Measurements from ENCODE around the gene CSTF1.

The CSTF1 gene

GRCh38 chr20:56392132-56392880 is at the start of gene CSTF1, which contains the start of gene AURKA:
CSTF1 (plus strand) TSS chr20:56392645; CDS start chr20:56395553, 2,908 bp downstream.
AURKA (minus strand) TSS chr20:56392215; CDS start chr20:56388197, 4,018 bp downstream.
- DNase-seq (ENCODE audit: low spot score in 2 of 2) (peak; percentile 98), ATAC-seq (replicated peaks; ENCODE audit: extremely low read depth, poor library complexity, severe bottlenecking) (peak; percentile 88)
- no peak within 1 kb of the TSS for H3K4me3 Mint-ChIP-seq
- H3K27me3 Mint-ChIP-seq, result no peaks in the 10 kb centered on the region
- H3K4me1 Mint-ChIP-seq, result peaks cover 23% of the 10 kb centered on the region
- no peak within 1 kb of the TSS for H3K27ac Mint-ChIP-seq (ENCODE audit: low read depth)
- H3K36me3 Mint-ChIP-seq (ENCODE audit: insufficient read depth), result peaks cover 22% of the 10 kb centered on the region
- no peaks in the 10 kb centered on the region for H3K9me3 Mint-ChIP-seq

GRCh38 chr20:56342783-56343182 is 49.7 kb upstream of the CSTF1 start:
- Mint-ChIP-seq H3K4me3 (no peak overlapping the region), H3K4me1 (peaks cover 5% of the 10 kb centered on the region), H3K36me3 (ENCODE audit: insufficient read depth) (no peaks in the 10 kb centered on the region), H3K9me3 (no peaks in the 10 kb centered on the region), H3K27me3 (peaks cover 81% of the 10 kb centered on the region), H3K27ac (ENCODE audit: low read depth) (no peak overlapping the region)
- no peak for ATAC-seq (replicated peaks; ENCODE audit: extremely low read depth, poor library complexity, severe bottlenecking)
- no peak for DNase-seq (ENCODE audit: low spot score in 2 of 2)

- Mint-ChIP-seq H3K4me1 (peaks cover 5% of the 10 kb centered on the region), H3K9me3 (no peaks in the 10 kb centered on the region), H3K4me3 (no peak overlapping the region), H3K36me3 (ENCODE audit: insufficient read depth) (no peaks in the 10 kb centered on the region), H3K27ac (ENCODE audit: low read depth) (no peak overlapping the region), H3K27me3 (peaks cover 81% of the 10 kb centered on the region)
- ATAC-seq (replicated peaks; ENCODE audit: extremely low read depth, poor library complexity, severe bottlenecking), result no peak
- peak in 1 of 2 donors; percentile 16 for DNase-seq (ENCODE audit: low spot score in 2 of 2)
These were observed 48.5 kb upstream of the CSTF1 start for GRCh38 chr20:56343861-56344381.

- ATAC-seq (replicated peaks; ENCODE audit: extremely low read depth, poor library complexity, severe bottlenecking) (no peak), DNase-seq (ENCODE audit: low spot score in 2 of 2) (no peak)
- no peaks in the 10 kb centered on the region for H3K36me3 Mint-ChIP-seq (ENCODE audit: insufficient read depth)
- H3K4me1 Mint-ChIP-seq, result peaks cover 5% of the 10 kb centered on the region
- H3K9me3 Mint-ChIP-seq, result no peaks in the 10 kb centered on the region
- H3K27me3 Mint-ChIP-seq, result peaks cover 74% of the 10 kb centered on the region
- H3K4me3 Mint-ChIP-seq, result no peak overlapping the region
- no peak overlapping the region for H3K27ac Mint-ChIP-seq (ENCODE audit: low read depth)
These were observed 46.5 kb upstream of the CSTF1 start for GRCh38 chr20:56345911-56346310.

GRCh38 chr20:56347628-56348304 is 44.7 kb upstream of the CSTF1 start:
- Mint-ChIP-seq H3K4me3 (no peak overlapping the region), H3K27me3 (peaks cover 69% of the 10 kb centered on the region), H3K27ac (ENCODE audit: low read depth) (no peak overlapping the region), H3K9me3 (no peaks in the 10 kb centered on the region), H3K4me1 (peaks cover 5% of the 10 kb centered on the region), H3K36me3 (ENCODE audit: insufficient read depth) (no peaks in the 10 kb centered on the region)
- DNase-seq (ENCODE audit: low spot score in 2 of 2) (no peak), ATAC-seq (replicated peaks; ENCODE audit: extremely low read depth, poor library complexity, severe bottlenecking) (no peak)

- H3K9me3 Mint-ChIP-seq, result no peaks in the 10 kb centered on the region
- peaks cover 5% of the 10 kb centered on the region for H3K4me1 Mint-ChIP-seq
- no peak for ATAC-seq (replicated peaks; ENCODE audit: extremely low read depth, poor library complexity, severe bottlenecking)
- DNase-seq (ENCODE audit: low spot score in 2 of 2), result no peak
- H3K27ac Mint-ChIP-seq (ENCODE audit: low read depth), result no peak overlapping the region
- H3K36me3 Mint-ChIP-seq (ENCODE audit: insufficient read depth), result no peaks in the 10 kb centered on the region
- H3K27me3 Mint-ChIP-seq, result peaks cover 64% of the 10 kb centered on the region
- H3K4me3 Mint-ChIP-seq, result no peak overlapping the region
These were observed 44.1 kb upstream of the CSTF1 start for GRCh38 chr20:56348305-56348693.

- no peak for ATAC-seq (replicated peaks; ENCODE audit: extremely low read depth, poor library complexity, severe bottlenecking)
- Mint-ChIP-seq H3K27me3 (peaks cover 60% of the 10 kb centered on the region), H3K4me3 (no peak overlapping the region)
These were observed 43.7 kb upstream of the CSTF1 start for GRCh38 chr20:56348746-56349145.

GRCh38 chr20:56350842-56351241 is 41.6 kb upstream of the CSTF1 start:
- Mint-ChIP-seq H3K9me3 (no peaks in the 10 kb centered on the region), H3K4me3 (no peak overlapping the region), H3K27me3 (peaks cover 39% of the 10 kb centered on the region), H3K4me1 (no peaks in the 10 kb centered on the region), H3K27ac (ENCODE audit: low read depth) (no peak overlapping the region), H3K36me3 (ENCODE audit: insufficient read depth) (no peaks in the 10 kb centered on the region)
- DNase-seq (ENCODE audit: low spot score in 2 of 2) (no peak), ATAC-seq (replicated peaks; ENCODE audit: extremely low read depth, poor library complexity, severe bottlenecking) (no peak)

More at GRCh38 chr20:56348746-56349145, 43.7 kb upstream of the CSTF1 start:
- no peaks in the 10 kb centered on the region for H3K9me3 Mint-ChIP-seq
- H3K36me3 Mint-ChIP-seq (ENCODE audit: insufficient read depth), result no peaks in the 10 kb centered on the region
- H3K4me1 Mint-ChIP-seq, result peaks cover under 1% of the 10 kb centered on the region
- no peak overlapping the region for H3K27ac Mint-ChIP-seq (ENCODE audit: low read depth)
- no peak for DNase-seq (ENCODE audit: low spot score in 2 of 2)

GRCh38 chr20:56352345-56353055 is 39.9 kb upstream of the CSTF1 start:
- no peak for ATAC-seq (replicated peaks; ENCODE audit: extremely low read depth, poor library complexity, severe bottlenecking)
- Mint-ChIP-seq H3K9me3 (no peaks in the 10 kb centered on the region), H3K4me1 (no peaks in the 10 kb centered on the region)

GRCh38 chr20:56353356-56353755 is 39.1 kb upstream of the CSTF1 start:
- no peak for DNase-seq (ENCODE audit: low spot score in 2 of 2)
- Mint-ChIP-seq H3K27ac (ENCODE audit: low read depth) (no peak overlapping the region), H3K4me1 (no peaks in the 10 kb centered on the region), H3K36me3 (ENCODE audit: insufficient read depth) (no peaks in the 10 kb centered on the region), H3K9me3 (no peaks in the 10 kb centered on the region), H3K4me3 (no peak overlapping the region), H3K27me3 (peaks cover 19% of the 10 kb centered on the region)
- no peak for ATAC-seq (replicated peaks; ENCODE audit: extremely low read depth, poor library complexity, severe bottlenecking)

More at GRCh38 chr20:56352345-56353055, 39.9 kb upstream of the CSTF1 start:
- Mint-ChIP-seq H3K27me3 (peaks cover 27% of the 10 kb centered on the region), H3K36me3 (ENCODE audit: insufficient read depth) (no peaks in the 10 kb centered on the region), H3K27ac (ENCODE audit: low read depth) (no peak overlapping the region), H3K4me3 (no peak overlapping the region)
- no peak for DNase-seq (ENCODE audit: low spot score in 2 of 2)

GRCh38 chr20:56358070-56358469 is 34.4 kb upstream of the CSTF1 start:
- no peaks in the 10 kb centered on the region for H3K27me3 Mint-ChIP-seq
- no peaks in the 10 kb centered on the region for H3K9me3 Mint-ChIP-seq
- ATAC-seq (replicated peaks; ENCODE audit: extremely low read depth, poor library complexity, severe bottlenecking), result no peak
- H3K4me1 Mint-ChIP-seq, result peaks cover 9% of the 10 kb centered on the region
- H3K27ac Mint-ChIP-seq (ENCODE audit: low read depth), result no peak overlapping the region
- H3K4me3 Mint-ChIP-seq, result peak overlapping the region; percentile 63
- DNase-seq (ENCODE audit: low spot score in 2 of 2), result no peak
- peaks cover 2% of the 10 kb centered on the region for H3K36me3 Mint-ChIP-seq (ENCODE audit: insufficient read depth)

- peak; percentile 97 for ATAC-seq (replicated peaks; ENCODE audit: extremely low read depth, poor library complexity, severe bottlenecking)
- peak within 1 kb of the TSS; percentile 86 for H3K27ac Mint-ChIP-seq (ENCODE audit: low read depth)
- no peaks in the 10 kb centered on the region for H3K27me3 Mint-ChIP-seq
- peaks cover 9% of the 10 kb centered on the region for H3K4me1 Mint-ChIP-seq
- peaks cover 2% of the 10 kb centered on the region for H3K36me3 Mint-ChIP-seq (ENCODE audit: insufficient read depth)
- H3K9me3 Mint-ChIP-seq, result no peaks in the 10 kb centered on the region
- H3K4me3 Mint-ChIP-seq, result peak within 1 kb of the TSS; percentile 87
- peak; percentile 45 to 58 for DNase-seq (ENCODE audit: low spot score in 2 of 2)
These were observed 33.7 kb upstream of the CSTF1 start, which contains the start of gene FAM210B for GRCh38 chr20:56358600-56359211. FAM210B (plus strand) TSS chr20:56358974; CDS start chr20:56359006, 32 bp downstream.
